DMS53 (cell line): ENCODE measurements around the gene SEC63.
A peak's percentile ranks its signal among the peaks of the same experiment; 100 is the strongest.
"Not testable (repeated sequence)": the region's sequence is repeated elsewhere in the genome, so short reads cannot be mapped to it uniquely, and the experiment has no call there.

Experiments used
- DNase-seq: peaks from one replicate; lab custom pipeline; 2025; lab: John Stamatoyannopoulos, UW

The SEC63 gene

DNA sequence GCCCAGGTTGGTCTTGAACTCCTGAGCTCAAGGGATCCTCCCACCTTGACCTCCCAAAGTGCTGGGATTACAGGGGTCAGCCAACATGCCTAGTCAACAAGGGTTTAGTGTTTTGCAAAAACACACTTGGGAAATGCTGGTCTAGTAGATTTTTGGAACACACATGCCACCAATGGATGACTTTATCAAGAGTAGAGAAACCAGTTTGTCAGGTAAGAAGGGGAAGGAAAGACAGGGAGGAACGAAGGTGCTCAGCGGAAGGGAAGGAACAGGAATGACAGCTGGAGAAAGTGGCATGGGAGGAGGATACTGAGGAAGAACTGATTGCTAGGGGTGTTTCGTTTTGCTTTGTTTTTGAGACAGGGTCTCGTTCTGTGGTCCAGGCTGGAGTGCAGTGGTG, 15.6 kb upstream of the SEC63 start:
- peak; percentile 25 for DNase-seq

DNA sequence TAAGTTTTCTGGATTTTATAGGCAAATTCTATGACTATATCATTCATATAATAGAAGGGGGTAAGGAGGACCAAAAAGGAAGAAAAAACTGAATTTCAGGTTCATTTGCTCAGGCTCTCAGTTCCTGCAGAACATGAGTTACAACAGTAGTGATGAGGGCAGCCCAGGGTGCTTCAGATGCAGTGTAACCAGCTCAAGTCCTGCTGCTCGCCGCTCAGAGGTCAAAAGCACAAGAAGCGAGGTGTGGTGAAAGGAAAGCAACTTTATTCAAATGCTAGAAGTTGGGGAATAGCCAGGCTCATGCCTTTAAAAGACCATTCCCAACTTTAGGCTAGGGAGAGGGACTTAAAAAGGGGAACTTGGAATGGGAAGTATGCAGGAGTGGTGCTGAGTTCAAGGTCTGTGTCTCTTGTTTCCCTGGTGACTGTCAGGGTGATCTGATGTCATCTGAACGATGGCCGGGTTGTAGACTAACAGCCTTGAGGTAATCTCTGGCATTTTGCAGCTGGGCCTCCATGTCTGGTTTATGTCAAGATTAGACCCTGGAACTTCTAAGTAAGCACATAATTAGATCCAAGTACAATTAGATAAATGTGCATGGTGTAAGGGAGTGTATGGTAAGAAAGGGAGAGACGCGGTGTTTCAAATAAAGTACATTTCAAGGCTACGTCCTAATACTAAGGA, 14.5 kb upstream of the SEC63 start:
- DNase-seq: no peak

DNA sequence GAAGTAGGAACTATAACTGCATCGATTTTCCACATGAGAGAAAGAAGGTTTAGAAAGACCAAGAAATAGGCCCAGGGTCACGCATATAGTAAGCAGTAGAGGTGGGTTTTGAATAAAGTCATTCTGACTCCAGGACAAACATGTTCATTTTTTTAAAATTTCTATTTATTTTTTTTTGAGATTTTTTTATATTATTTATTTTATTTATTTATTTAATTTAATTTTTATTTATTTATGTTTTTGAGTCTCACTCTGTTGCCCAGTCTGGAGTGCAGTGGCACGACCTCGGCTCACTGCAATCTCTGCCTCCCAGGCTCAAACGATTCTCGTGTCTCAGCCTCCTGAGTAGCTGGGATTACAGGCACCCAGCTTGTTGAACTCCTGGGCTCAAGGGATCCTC, 13.2 kb upstream of the SEC63 start:
- no peak for DNase-seq

DNA sequence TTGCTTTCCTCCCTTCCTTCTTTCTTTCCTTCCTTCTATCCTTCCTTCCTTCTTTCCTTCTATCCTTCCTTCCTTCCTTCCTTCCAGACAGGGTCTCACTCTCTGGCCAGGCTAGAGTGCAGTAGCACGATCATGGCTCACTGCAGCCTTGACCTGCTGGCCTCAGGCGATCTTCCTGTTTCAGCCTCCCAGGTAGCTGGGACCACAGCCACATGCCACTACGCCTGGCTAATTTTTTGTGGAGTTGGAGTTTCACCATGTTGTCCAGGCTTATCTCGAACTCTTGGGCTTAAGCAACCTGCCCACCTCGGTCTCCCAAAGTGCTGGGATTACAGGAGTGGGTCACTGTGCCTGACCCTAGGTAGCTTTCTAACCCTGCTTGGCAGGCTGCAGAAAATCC, 12.2 kb upstream of the SEC63 start:
- DNase-seq: no peak

DNA sequence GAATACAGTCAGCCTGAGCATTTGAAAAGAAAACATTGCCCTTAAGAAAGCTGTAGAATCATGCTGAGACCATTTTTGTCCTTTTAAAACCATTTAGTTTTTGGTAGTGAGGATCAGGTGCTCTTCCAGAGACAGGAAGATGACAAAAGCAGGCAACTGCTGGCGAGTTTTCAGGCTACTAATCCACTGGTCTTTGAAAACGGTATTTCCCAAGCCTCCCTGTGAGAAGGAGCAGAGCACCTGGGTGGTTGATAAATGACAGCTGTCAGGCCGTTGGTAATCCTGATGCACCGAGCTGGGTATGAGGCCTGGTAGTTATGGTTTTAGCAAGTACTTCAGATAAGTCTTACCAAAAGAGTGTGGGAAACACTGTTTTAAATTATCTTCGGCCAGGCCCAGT, 10.1 kb upstream of the SEC63 start:
- DNase-seq: no peak

DNA sequence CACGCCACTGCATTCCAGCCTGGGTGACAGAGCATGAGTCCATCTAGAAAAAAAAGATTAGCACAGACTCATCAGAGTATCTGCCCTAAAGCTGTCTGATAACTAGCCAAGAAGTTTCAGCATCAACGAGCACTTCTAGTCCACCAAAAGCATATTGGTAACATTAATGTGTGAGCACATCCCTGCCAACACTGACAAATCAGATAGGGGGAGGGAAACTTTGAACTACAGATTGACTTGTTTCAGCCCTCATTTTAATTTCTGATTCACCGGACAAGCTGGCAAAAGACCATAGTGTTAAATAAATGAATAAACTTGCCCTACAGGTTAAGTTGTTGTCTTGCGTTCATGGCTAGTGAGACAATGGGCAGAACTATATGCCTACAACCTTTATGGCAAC, 7.7 kb upstream of the SEC63 start:
- DNase-seq: no peak

DNA sequence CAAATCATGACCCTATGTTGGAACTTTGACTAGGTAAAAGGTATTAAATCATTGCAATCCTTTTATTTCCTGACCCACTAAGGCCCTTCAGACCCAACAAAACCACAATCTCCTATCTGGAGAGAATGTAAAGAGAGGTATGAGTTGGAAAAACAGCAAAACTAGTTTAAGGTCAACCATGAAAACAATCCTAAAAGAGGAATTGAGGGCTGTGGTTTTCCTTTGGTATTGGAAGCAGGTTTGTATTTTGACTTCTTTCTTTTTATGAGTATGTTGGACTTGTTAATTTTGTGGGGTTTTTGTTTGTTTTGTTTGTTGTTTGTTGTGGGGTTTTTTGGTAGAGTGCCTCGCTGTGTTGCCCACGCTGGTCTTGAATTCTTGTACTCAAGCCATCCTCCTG, 4.7 kb upstream of the SEC63 start:
- no peak for DNase-seq

DNA sequence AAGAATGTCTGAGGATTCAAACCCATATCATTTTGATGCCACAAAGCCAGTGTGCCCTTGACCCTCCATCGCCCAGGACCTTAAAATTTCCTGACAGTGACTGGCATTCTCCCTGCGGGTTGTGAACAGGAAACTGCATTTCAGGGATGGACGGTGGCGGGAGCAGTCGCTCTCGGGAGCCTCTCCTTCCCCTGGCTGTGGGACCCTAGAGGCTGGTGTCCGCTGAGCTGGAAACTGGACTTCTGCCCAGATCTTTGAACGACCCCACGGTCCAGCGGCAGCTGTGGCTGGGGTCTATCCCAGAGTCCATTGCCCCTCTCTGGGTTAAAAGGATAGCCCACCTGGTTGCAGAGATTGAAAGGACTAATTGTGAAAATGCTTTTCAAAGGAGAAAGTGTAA, 1.4 kb upstream of the SEC63 start:
- DNase-seq: no peak

DNA sequence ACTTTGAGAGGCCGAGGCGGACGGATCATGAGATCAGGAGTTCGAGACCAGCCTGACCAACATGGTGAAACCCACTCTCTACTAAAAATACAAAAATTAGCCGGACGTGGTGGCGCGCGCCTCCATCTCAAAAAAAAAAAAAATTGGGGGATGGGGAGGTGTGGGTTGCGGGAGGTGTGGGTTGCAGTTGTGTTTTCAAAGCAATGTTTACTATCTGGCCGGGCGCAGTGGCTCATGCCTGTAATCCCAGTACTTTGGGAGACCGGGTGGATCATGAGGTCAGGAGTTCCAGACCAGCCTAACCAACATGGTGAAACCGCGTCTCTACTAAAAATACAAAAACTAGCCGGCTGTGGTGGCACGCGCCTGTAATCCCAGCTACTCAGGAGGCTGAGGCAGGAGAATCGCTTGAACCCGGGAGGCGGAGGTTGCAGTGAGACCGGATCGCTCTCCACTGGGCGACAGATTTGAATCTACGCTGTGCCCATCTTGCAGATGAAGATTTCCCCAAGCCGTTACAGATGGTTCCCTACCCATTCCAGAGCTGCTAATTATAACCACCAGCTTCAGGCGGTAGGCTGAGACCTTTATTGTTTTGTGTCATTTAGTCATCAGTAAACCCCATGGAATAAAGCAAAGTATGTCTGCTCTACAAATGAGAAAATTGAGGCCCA, 818 bp upstream of the SEC63 start:
- DNase-seq: peak; percentile 31

DNA sequence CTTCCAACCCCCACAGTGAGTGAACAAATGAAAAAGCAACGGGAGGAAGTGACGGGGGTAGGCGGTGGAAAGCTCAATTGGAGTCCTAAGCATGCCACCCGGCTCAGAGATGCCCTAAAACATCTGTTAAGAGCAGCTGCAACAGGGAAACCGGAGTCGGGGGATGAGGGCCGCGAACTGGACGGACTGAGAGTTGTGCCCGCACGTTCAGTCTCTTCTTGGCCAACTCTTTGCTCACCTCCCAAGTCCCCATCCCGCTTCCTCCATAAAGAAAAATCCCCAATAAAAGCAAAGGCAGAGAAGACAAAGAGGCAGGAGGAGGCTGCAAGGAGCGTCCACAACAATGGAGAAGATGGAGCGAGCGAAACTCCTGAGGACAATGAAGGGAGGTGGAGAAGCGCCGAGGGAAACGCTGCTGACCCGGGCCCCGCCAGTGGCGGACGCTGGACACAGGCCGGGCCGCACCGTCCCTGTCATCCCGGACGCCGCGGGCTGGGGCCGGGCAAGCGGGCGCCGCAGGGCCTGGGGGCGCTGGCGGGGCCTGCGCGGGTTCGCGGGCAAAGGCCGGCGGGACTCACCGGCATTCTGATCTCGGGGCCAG, 600 bp downstream of the SEC63 start:
- DNase-seq: peak; percentile 65

DNA sequence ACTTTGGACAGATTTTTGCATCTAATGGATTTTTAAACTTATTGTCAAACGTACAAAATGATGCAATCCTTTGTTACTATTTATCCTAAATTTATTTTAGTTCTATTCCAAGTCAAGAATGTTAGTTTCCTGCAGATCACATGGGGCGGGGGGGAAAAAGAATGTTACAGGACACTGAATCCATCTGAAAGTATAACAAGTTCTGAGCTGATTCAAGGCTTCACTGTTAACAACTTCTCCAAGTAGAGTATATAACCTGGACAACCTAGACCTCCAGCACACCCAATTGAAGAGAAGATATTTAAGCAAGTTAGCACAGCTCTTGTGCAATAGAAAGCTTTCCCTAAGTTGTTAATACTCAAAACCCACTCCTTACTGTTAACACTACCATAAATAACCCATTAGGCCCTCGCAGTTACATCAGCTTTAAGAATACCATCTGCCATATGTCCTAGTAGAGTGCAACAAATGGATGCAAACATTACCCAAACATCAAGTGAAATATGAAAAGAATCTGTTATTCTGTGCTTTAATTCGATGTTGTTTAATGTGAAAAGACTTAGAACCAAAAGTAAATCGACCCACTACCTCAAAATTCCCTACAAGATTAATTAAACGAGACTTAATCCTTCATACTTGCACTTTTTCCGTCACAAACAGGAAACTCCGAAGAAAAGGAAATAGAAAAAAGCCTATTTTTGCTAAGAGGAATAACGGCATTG, 1.3 kb downstream of the SEC63 start:
- peak; percentile 24 for DNase-seq

DNA sequence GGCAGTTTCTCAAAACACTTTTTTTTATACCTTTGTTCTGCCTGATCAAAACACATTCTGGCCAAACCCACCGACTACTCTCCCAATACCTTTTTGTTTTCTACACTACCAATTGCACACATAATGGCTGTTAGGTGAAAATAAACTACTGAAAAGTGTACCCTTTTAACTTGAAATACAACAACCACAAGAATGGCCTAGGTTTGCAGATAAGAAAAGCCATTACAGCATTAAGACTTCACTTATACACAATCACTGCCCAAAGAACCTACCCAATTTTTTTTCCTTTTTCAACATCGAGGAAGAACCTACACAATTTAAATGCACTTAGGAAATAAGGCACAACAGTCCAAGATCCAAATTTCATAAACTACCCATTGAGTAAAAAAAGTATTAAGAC, 1.8 kb downstream of the SEC63 start:
- DNase-seq: no peak

DNA sequence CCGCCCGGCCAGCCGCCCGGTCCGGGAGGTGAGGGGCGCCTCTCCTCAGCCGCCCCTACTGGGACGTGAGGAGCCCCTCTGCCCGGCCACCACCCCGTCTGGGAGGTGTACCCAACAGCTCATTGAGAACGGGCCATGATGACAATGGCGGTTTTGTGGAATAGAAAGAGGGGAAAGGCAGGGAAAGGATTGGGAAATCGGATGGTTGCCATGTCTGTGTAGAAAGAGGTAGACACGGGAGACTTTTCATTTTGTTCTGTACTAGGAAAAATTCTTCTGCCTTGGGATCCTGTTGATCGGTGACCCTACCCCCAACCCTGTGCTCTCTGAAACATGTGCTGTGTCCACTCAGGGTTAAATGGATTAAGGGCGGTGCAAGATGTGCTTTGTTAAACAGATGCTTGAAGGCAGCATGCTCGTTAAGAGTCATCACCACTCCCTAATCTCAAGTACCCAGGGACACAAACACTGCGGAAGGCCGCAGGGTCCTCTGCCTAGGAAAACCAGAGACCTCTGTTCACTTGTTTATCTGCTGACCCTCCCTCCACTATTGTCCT, 4.1 kb downstream of the SEC63 start:
- not testable (repeated sequence) for DNase-seq

DNA sequence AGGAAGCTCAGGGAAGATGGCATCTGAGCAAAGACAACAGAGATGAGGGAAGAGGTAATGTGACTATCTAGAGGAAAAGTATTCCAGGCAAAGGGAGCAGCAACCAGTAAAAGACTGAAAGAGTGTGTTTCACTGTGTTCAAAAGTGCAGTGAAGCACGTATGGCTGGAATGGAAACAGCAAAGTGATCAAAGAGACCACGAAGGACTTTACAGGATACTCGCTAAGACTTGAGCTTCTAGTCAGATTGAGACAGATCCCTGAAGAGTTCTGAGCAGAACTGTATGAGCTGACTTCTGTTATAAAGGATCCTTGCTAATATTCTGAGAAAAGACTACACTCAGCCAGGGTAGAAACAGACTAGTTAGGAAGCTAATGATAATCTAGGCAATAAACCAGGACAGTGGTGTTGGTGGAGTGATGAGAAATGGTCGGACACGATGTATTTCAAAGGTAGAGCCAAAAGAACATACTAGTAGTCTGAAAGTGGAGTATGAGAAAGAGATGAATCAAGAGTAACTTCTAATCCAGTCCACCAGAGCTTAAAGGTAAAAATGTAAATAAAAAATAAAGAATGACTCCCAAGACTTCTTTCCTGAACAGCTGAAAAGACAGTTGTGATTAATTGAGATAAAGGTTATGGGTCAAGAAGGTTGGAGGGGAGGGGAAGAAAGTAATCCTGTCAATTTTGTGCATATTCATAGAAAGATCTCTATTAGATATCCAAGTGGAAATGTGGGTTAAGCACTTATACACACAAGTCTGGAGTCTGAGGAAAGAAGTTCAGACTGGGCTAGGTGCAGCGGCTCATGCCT, 14.2 kb downstream of the SEC63 start:
- no peak for DNase-seq

DNA sequence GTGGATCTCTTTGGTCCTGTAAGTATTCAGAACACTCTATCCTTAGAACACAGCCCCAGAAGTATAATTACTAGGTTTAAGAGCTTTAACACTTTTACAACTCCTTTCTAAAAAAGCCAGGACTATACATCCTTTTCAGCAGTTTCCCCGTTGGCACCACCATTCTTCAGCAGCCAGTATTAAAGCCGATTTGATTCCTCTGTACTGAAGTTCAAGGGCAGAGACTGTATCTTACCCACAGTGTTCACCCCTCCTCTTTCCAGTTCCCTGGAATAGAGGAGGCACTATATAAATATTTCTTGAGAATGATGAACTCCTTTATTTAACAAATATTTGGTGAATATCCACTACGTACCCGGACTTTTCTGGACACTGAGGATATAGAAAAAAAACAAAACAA, 15.9 kb downstream of the SEC63 start:
- no peak for DNase-seq

DNA sequence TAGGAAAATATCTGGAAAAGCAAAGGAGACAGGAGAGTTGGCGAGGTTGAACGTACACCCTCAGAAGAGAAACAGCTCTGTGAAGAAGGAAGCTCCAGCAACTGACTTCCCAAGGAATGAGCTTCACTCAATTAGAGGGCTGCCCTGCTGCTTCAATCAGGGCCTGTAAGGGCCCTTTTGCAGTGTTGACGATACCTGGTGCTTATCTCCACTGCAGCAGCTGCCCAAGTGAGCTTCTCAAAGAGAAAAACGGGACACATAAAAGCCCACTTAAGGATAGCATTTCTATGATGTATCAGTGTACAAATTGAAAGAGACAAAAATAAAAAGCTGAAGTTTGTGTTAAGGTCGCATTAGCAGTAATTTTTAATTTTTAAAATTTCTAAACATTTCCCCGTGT, 16.4 kb downstream of the SEC63 start:
- peak; percentile 16 for DNase-seq

DNA sequence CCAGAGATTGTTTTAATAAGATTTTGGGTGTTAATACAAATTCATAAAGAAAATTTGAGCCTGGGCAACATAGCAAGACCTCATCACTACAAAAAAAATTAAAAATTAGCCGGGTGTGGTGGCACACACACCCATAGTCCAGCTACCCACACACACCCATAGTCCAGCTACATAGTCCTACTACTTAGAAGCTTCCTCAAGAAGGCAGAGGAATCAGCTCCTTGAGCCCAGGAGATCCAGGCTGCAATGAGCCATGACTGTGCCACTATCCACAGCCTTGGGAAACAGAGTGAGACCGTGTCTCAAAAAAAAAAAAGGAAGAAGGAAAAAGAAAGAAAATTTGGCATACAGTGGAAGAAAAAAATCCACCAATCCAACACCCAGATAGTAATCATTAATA, 16.8 kb downstream of the SEC63 start:
- DNase-seq: no peak

DNA sequence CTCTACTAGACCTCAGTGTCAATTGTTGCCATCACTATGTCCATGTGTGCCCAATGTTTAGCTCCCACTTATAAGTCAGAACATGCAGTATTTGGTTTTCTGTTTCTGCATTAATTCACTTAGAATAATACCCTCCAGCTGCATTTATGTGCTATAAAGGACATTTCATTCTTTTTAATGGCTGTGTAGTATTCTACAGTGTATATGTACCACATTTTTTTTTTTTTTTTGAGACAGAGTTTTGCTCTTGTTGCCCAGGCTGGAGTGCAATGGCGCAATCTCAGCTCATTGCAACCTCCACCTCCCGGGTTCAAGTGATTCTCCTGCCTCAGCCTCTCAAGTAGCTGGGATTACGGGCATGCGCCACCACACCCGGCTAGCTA, 21.1 kb downstream of the SEC63 start:
- not testable (repeated sequence) for DNase-seq

DNA sequence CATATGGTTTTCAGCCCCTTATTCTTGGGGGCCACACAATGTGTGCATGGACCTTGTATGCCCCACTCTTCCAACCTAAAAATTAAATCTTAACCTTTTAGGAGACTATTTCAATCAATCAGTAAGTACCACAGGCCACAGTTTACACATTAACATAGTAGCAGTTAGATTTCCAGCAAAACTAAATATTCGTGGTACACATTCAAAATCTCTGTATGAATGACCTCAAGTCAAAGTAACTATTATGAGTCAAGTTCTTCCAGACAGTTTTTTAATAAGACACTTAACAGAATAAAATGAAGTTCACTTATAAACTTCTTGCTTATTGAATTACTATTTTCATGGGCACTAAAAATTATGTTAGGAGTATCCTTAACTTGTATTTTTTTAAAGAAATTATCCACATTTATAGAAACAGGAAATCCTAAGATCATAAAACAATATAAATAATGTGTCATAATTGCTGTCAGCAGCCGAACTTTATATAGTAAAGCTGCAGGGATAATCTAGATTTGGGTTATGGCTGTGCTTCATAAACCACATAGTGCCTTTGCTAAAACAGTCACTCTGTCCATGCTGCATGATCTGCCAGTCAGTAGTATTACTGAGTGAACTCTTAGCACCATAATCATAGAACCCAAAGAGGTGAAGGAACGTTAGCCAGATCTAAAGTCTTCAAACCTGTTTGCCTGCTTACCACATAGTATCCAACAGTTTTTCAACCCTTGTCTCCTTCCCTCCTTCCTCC, 21.7 kb downstream of the SEC63 start:
- DNase-seq: no peak

DNA sequence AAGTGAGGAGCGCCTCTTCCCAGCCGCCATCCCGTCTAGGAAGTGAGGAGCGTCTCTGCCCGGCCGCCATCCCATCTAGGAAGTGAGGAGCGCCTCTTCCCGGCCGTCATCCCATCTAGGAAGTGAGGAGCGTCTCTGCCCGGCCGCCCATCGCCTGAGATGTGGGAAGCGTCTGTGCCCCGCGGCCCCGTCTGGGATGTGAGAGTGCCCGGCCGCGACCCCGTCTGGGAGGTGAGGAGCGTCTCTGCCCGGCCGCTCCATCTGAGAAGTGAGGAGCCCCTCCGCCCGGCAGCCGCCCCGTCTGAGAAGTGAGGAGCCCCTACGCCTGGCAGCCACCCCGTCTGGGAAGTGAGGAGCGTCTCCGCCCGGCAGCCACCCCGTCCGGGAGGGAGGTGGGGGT, 23.8 kb downstream of the SEC63 start:
- DNase-seq: not testable (repeated sequence)

DNA sequence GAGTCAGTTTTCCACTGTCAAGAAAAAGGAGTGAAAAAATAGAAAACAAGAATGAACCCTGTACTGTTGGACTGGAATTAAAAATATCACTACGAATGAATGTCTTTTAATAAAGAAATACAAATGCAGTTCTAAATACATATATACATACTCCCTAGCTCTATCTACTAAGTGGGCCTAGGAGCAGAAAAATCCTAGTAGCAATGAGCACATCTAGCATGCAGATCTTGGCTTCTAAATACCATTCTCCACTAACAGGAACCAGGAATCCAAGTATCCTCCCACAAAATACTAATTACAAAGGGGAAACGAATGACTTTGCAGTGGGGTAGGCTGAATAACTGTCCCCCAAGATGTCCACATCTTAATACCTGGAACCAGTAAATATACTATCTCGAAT, 25.4 kb downstream of the SEC63 start:
- DNase-seq: peak; percentile 30
